SK-N-SH treated with all-trans-retinoic acid at 6 μM for 48 hours (cell line): ENCODE results near the gene TRAP1.

Source experiments
- ATAC-seq: fragments of 200-7000 bp; cut with Tn5 transposase; 3 replicates; pipeline ENCODE4 v1.9.1; 2020; ENCODE audit warnings: mild to moderate bottlenecking, moderate library complexity
- ARNTL ChIP-seq: fragments of 450-650 bp; formaldehyde crosslinking; IDR thresholded peaks from 2 replicates; pipeline ENCODE4 v1.5.0; 2020; ENCODE audit warnings: low read depth, mild to moderate bottlenecking, moderate library complexity, borderline replicate concordance
- BACH2 ChIP-seq: fragments of 250-450 bp; sonication (Bioruptor Pico); IDR thresholded peaks from 2 replicates; pipeline ENCODE4 v1.9.0; 2021; ENCODE audit warnings: mild to moderate bottlenecking, borderline replicate concordance
- ISL1 ChIP-seq: fragments of 250-450 bp; sonication (Bioruptor Pico); IDR thresholded peaks from 2 replicates; pipeline ENCODE4 v2.1.2; 2022; ENCODE audit warnings: mild to moderate bottlenecking, moderate library complexity
- OSR1 ChIP-seq: fragments of 250-450 bp; sonication (Bioruptor Pico); IDR thresholded peaks from 2 replicates; pipeline ENCODE4 v1.8.0; 2022; ENCODE audit warnings: moderate library complexity, mild to moderate bottlenecking, inconsistent platforms
- PATZ1 ChIP-seq: fragments of 250-450 bp; sonication (Bioruptor Pico); IDR thresholded peaks from 2 replicates; pipeline ENCODE4 v1.8.0; 2020; ENCODE audit warnings: mild to moderate bottlenecking, moderate library complexity, borderline replicate concordance
- RARB ChIP-seq: fragments of 250-450 bp; sonication (Bioruptor Pico); IDR thresholded peaks from 2 replicates; pipeline ENCODE4 v1.8.0; 2021; ENCODE audit warnings: mild to moderate bottlenecking, moderate library complexity
- SNAI2 ChIP-seq: fragments of 250-450 bp; sonication (Bioruptor Pico); IDR thresholded peaks from 2 replicates; pipeline ENCODE4 v1.5.0; 2020; ENCODE audit warnings: mild to moderate bottlenecking, moderate library complexity
- TCF4 ChIP-seq: fragments of 250-450 bp; sonication (Bioruptor Pico); IDR thresholded peaks from 2 replicates; pipeline ENCODE4 v1.8.0; 2021; ENCODE audit warnings: mild to moderate bottlenecking, moderate library complexity, borderline replicate concordance
- TOX ChIP-seq: fragments of 250-450 bp; sonication (Bioruptor Pico); IDR thresholded peaks from 2 replicates; pipeline ENCODE4 v1.8.0; 2021; ENCODE audit warnings: mild to moderate bottlenecking, moderate library complexity, borderline replicate concordance
- TSHZ2 ChIP-seq: fragments of 250-450 bp; sonication (Bioruptor Pico); IDR thresholded peaks from 2 replicates; pipeline ENCODE4 v1.5.0; 2020; ENCODE audit warnings: mild to moderate bottlenecking, moderate library complexity
- ZC3H10 ChIP-seq: fragments of 250-450 bp; sonication (Bioruptor Pico); IDR thresholded peaks from 2 replicates; pipeline ENCODE4 v1.5.1; 2021; ENCODE audit warnings: mild to moderate bottlenecking, moderate library complexity
- ZFP3 ChIP-seq: fragments of 250-450 bp; sonication (Bioruptor Pico); IDR thresholded peaks from 2 replicates; pipeline ENCODE4 v1.5.0; 2020; ENCODE audit warnings: mild to moderate bottlenecking, moderate library complexity
- ZFP30 ChIP-seq: fragments of 450-650 bp; formaldehyde crosslinking; IDR thresholded peaks from 2 replicates; pipeline ENCODE4 v1.5.0; 2022; ENCODE audit warnings: mild to moderate bottlenecking, moderate library complexity
- ZNF565 ChIP-seq: fragments of 450-650 bp; formaldehyde crosslinking; conservative IDR thresholded peaks from 2 replicates; pipeline ENCODE4 v1.5.0; 2020; ENCODE audit warnings: low read depth, mild to moderate bottlenecking, moderate library complexity
- ZNF70 ChIP-seq: fragments of 450-650 bp; formaldehyde crosslinking; IDR thresholded peaks from 2 replicates; pipeline ENCODE4 v1.5.0; 2020; ENCODE audit warnings: mild to moderate bottlenecking, moderate library complexity
- ZNF8 ChIP-seq: fragments of 450-650 bp; formaldehyde crosslinking; IDR thresholded peaks from 2 replicates; pipeline ENCODE4 v1.5.0; 2020; ENCODE audit warnings: mild to moderate bottlenecking, moderate library complexity
- TF ChIP-seq, protein P1 (sequence below): fragments of 250-450 bp; sonication (Bioruptor Pico); IDR thresholded peaks from 2 replicates; pipeline ENCODE4 v1.8.0; 2021; ENCODE audit warnings: low read depth, mild to moderate bottlenecking, moderate library complexity, borderline replicate concordance
- TF ChIP-seq, protein P2 (sequence below): fragments of 250-450 bp; sonication (Bioruptor Pico); IDR thresholded peaks from 2 replicates; pipeline ENCODE4 v1.5.1; 2020; ENCODE audit warnings: low read depth, mild to moderate bottlenecking, moderate library complexity

The TRAP1 gene

DNA sequence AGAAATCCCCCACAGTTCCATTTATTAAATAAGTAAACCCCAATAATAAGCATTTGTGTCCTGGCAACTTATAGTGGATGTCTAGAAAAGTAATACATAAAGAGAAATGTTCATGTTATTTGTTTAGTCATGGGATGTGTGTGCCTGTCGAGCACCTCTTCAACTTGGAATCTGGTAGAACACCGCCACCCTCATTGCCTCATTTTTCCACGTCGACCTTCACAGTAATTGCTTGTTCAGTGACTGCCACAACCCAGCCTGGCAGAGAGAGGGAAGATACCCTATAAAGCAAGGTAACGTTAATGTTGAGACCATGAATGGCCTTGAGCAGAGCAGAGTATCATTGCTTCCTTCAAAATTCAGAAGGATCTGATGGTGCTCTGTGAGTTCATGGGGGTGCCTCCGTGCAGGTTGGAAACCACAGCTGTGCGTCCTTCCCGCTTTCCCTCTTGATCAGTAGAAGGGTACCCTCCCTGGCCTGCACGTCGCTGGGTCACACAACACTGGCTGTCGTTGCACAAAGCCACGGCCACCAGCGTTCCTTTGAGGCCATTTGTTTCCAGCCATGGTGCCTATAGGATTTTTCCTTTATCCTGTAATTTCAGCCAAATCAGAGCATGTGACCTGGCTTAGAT is 66.6 kb downstream of the TRAP1 start:
- ATAC-seq = no peak
- TF ChIP-seq ZFP3 (CRISPR knock-in tag) (no peak), RARB (CRISPR knock-in tag) (no peak), TOX (no peak), TSHZ2 (no peak), BACH2 (CRISPR knock-in tag) (no peak)

GRCh38 chr16:3646348-3646920 is 70.9 kb downstream of the TRAP1 start:
- ATAC-seq = no peak
- TF ChIP-seq SNAI2 (CRISPR knock-in tag) (no peak), ZNF8 (no peak), ISL1 (no peak), ZFP30 (CRISPR knock-in tag) (no peak), ZNF70 (CRISPR knock-in tag) (no peak), TOX (no peak), PATZ1 (CRISPR knock-in tag) (no peak)
- TF ChIP-seq, protein P1, sequence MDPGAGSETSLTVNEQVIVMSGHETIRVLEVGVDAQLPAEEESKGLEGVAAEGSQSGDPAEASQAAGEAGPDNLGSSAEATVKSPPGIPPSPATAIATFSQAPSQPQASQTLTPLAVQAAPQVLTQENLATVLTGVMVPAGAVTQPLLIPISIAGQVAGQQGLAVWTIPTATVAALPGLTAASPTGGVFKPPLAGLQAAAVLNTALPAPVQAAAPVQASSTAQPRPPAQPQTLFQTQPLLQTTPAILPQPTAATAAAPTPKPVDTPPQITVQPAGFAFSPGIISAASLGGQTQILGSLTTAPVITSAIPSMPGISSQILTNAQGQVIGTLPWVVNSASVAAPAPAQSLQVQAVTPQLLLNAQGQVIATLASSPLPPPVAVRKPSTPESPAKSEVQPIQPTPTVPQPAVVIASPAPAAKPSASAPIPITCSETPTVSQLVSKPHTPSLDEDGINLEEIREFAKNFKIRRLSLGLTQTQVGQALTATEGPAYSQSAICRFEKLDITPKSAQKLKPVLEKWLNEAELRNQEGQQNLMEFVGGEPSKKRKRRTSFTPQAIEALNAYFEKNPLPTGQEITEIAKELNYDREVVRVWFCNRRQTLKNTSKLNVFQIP (CRISPR knock-in tag) = no peak
- TF ChIP-seq, all 23 proteins: peak for 0

GRCh38 chr16:3645504-3646347 is 71.6 kb downstream of the TRAP1 start:
- ATAC-seq = no peak
- TF ChIP-seq SNAI2 (CRISPR knock-in tag) (no peak), OSR1 (CRISPR knock-in tag) (no peak), ZNF70 (CRISPR knock-in tag) (no peak), ISL1 (no peak), ZNF565 (CRISPR knock-in tag) (no peak), TCF4 (CRISPR knock-in tag) (no peak), RARB (CRISPR knock-in tag) (no peak), ZNF8 (no peak), ZFP3 (CRISPR knock-in tag) (no peak), ARNTL (CRISPR knock-in tag) (no peak), ZC3H10 (CRISPR knock-in tag) (no peak)
- TF ChIP-seq, protein P1 (CRISPR knock-in tag) = no peak
- TF ChIP-seq, protein P2, sequence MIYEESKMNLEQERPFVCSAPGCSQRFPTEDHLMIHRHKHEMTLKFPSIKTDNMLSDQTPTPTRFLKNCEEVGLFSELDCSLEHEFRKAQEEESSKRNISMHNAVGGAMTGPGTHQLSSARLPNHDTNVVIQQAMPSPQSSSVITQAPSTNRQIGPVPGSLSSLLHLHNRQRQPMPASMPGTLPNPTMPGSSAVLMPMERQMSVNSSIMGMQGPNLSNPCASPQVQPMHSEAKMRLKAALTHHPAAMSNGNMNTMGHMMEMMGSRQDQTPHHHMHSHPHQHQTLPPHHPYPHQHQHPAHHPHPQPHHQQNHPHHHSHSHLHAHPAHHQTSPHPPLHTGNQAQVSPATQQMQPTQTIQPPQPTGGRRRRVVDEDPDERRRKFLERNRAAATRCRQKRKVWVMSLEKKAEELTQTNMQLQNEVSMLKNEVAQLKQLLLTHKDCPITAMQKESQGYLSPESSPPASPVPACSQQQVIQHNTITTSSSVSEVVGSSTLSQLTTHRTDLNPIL (CRISPR knock-in tag) = no peak
